NCI-H1694 treated with DMSO at 0.1 percent for 48 hours (cell line): ENCODE results near the gene SH3PXD2A.

ENCODE experiments used
- DNase-seq: peaks from one replicate; lab custom pipeline; 2025; lab: John Stamatoyannopoulos, UW

The SH3PXD2A gene

GRCh38 chr10:103703941-103704919 is 151.1 kb downstream of the SH3PXD2A start:
- DNase-seq, result no peak

GRCh38 chr10:103701380-103702222 is 153.8 kb downstream of the SH3PXD2A start:
- DNase-seq, result no peak

GRCh38 chr10:103700436-103700715 is 155.0 kb downstream of the SH3PXD2A start:
- no peak for DNase-seq

- no peak for DNase-seq
Observed at GRCh38 chr10:103699611-103700435, 155.6 kb downstream of the SH3PXD2A start.

- DNase-seq, result no peak
Observed at GRCh38 chr10:103698266-103698665, 157.1 kb downstream of the SH3PXD2A start.

- no peak for DNase-seq
Observed at GRCh38 chr10:103697787-103698186, 157.6 kb downstream of the SH3PXD2A start.

GRCh38 chr10:103696411-103697145 is 158.8 kb downstream of the SH3PXD2A start:
- no peak for DNase-seq

- no peak for DNase-seq
Observed at GRCh38 chr10:103696094-103696410, 159.3 kb downstream of the SH3PXD2A start.

- DNase-seq, result no peak
Observed at GRCh38 chr10:103695584-103696005, 159.8 kb downstream of the SH3PXD2A start.

GRCh38 chr10:103693812-103694205 is 161.6 kb downstream of the SH3PXD2A start:
- DNase-seq, result no peak

GRCh38 chr10:103692952-103693811 is 162.2 kb downstream of the SH3PXD2A start:
- DNase-seq, result no peak

- no peak for DNase-seq
Observed at GRCh38 chr10:103692436-103692951, 162.9 kb downstream of the SH3PXD2A start.

- DNase-seq, result no peak
Observed at GRCh38 chr10:103691723-103692435, 163.5 kb downstream of the SH3PXD2A start.

- no peak for DNase-seq
Observed at GRCh38 chr10:103691267-103691666, 164.1 kb downstream of the SH3PXD2A start.

GRCh38 chr10:103690281-103690680 is 165.1 kb downstream of the SH3PXD2A start:
- no peak for DNase-seq

- no peak for DNase-seq
Observed at GRCh38 chr10:103688491-103688890, 166.9 kb downstream of the SH3PXD2A start.

GRCh38 chr10:103687718-103688117 is 167.7 kb downstream of the SH3PXD2A start:
- no peak for DNase-seq

GRCh38 chr10:103687172-103687571 is 168.2 kb downstream of the SH3PXD2A start:
- no peak for DNase-seq

- peak; percentile 33 for DNase-seq
Observed at GRCh38 chr10:103685880-103686669, 169.3 kb downstream of the SH3PXD2A start.
